NCI-H69 (cell line): ENCODE results near the gene SUSD6.

Source experiments
- DNase-seq: peaks from one replicate; lab custom pipeline; 2025; lab: John Stamatoyannopoulos, UW

SUSD6 gene

GRCh38 chr14:69672356-69672755 is 61.0 kb downstream of the SUSD6 start:
- no peak for DNase-seq

GRCh38 chr14:69673104-69673503 is 61.7 kb downstream of the SUSD6 start:
- no peak for DNase-seq

GRCh38 chr14:69673578-69674305 is 62.3 kb downstream of the SUSD6 start:
- no peak for DNase-seq

GRCh38 chr14:69674546-69675244 is 63.3 kb downstream of the SUSD6 start:
- DNase-seq = no peak

GRCh38 chr14:69675245-69675583 is 63.8 kb downstream of the SUSD6 start:
- DNase-seq = no peak

GRCh38 chr14:69675877-69676416 is 64.6 kb downstream of the SUSD6 start:
- DNase-seq = no peak

- DNase-seq = no peak
These were observed 65.3 kb downstream of the SUSD6 start for GRCh38 chr14:69676723-69677122.

GRCh38 chr14:69680297-69680696 is 68.9 kb downstream of the SUSD6 start:
- no peak for DNase-seq

- DNase-seq = no peak
These were observed 70.7 kb downstream of the SUSD6 start for GRCh38 chr14:69682136-69682535.

- DNase-seq = peak; percentile 26
These were observed 71.3 kb downstream of the SUSD6 start for GRCh38 chr14:69682621-69683263.

GRCh38 chr14:69683971-69684370 is 72.6 kb downstream of the SUSD6 start:
- DNase-seq = peak; percentile 32

GRCh38 chr14:69684461-69685217 is 73.2 kb downstream of the SUSD6 start:
- DNase-seq = no peak

- DNase-seq = peak; percentile 66
These were observed 73.8 kb downstream of the SUSD6 start for GRCh38 chr14:69685218-69685616.

- peak; percentile 88 for DNase-seq
These were observed 74.3 kb downstream of the SUSD6 start for GRCh38 chr14:69685716-69686115.

GRCh38 chr14:69687606-69688298 is 76.4 kb downstream of the SUSD6 start:
- peak; percentile 96 for DNase-seq

GRCh38 chr14:69688299-69688649 is 76.9 kb downstream of the SUSD6 start:
- DNase-seq = peak; percentile 89

GRCh38 chr14:69690042-69690441 is 78.6 kb downstream of the SUSD6 start:
- no peak for DNase-seq

GRCh38 chr14:69692594-69692993 is 81.2 kb downstream of the SUSD6 start:
- DNase-seq = peak; percentile 92

- peak; percentile 99 for DNase-seq
These were observed 81.7 kb downstream of the SUSD6 start for GRCh38 chr14:69693145-69693544.

- peak; percentile 84 for DNase-seq
These were observed 82.7 kb downstream of the SUSD6 start for GRCh38 chr14:69693801-69694729.
